IPS-NIHi7 (cell line): Measurements from ENCODE around the gene CLEC19A.

Experiments used
- DNase-seq: peaks from one replicate; pipeline ENCODE4 v3.0.0; 2012; ENCODE audit warnings: mixed read lengths; ENCODE audit errors: extremely low spot score

CLEC19A gene

DNA sequence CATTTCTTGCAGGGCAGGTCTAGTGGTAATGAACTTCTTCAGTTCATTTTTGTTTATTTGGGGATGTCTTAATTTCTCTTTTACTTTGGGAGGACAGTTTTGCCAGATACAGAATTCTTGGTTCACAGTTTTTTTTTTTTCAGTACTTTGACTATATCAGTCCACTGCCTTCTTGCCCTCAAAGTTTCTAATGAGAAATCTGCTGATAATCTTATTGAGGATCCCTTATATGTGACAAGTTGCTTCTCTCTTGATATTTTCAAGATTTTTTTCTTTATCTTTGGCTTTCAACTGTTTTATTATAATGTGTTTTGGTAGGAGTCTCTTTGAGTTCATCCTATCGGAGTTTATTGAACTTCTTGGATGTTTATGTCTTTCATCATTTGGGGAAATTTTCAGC lies 42.8 kb downstream of the CLEC19A start:
- no peak for DNase-seq

GRCh38 chr16:19329932-19330331 lies 44.4 kb downstream of the CLEC19A start:
- DNase-seq = no peak

DNA sequence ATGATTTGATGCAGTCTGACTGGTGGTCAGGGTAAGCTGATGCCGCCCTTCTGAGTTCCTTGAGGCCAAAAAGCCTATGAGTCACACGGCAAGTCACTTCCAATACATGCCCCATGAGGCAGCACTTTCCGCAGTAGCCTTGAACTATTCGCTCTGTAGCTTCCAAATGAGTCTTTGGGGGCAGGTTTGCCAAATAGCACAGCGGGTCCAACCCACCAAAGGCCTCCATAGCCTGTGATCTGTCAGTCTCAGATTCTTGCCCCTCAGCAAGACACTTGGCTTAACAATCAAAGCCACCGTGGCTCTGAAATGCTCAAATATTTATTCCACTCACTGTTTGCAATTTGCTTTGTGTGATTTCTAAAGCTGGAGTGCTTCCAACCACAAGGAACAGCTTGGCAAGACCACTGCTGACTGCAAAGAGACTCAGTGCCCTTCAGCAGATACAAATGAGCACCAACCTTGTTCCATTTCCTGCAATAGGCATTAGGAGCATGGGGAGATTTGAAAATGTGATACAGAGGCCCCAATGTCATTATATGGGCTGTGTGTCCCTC lies 45.4 kb downstream of the CLEC19A start:
- peak; percentile 45 for DNase-seq

DNA sequence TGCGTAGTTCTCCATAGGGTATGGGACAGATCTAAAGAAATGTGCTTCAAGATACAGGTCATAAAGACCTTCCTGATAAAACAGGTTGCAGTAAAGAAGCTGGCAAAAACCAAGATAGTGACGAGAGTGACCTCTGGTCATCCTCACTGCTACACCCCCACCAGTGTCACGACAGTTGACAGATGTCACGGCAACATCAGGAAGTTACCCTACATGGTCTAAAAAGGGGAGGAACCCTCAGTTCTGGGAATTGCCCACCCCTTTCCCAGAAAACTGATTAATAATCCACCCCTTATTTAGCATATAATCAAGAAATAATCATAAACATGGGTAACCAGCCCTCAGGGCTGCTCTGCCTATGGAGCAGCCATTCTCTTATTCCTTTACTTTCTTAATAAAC lies 46.3 kb downstream of the CLEC19A start:
- DNase-seq = no peak

- peak; percentile 51 for DNase-seq
Observed at GRCh38 chr16:19338335-19338734, 52.8 kb downstream of the CLEC19A start.

GRCh38 chr16:19344224-19344801 lies 58.8 kb downstream of the CLEC19A start:
- no peak for DNase-seq

DNA sequence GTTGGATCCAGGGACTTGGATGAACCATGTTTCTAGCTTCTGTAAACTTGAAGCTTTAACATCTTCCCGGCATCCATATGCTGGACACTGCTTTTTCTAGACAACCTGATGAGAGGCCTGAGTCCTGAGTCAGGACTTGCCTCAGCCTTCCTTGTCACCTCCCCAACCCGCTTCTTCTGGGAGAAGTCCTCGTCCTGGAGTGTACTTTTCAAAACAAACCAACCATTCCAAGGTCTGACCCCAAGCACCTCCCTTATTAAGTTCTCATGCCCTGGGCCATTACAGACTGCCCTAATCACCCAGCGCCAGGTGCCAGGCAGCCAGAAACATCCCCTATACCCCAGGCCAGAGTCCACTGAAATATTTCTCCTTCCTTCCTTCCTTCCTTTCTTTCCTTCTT lies 59.4 kb downstream of the CLEC19A start:
- DNase-seq = no peak

DNA sequence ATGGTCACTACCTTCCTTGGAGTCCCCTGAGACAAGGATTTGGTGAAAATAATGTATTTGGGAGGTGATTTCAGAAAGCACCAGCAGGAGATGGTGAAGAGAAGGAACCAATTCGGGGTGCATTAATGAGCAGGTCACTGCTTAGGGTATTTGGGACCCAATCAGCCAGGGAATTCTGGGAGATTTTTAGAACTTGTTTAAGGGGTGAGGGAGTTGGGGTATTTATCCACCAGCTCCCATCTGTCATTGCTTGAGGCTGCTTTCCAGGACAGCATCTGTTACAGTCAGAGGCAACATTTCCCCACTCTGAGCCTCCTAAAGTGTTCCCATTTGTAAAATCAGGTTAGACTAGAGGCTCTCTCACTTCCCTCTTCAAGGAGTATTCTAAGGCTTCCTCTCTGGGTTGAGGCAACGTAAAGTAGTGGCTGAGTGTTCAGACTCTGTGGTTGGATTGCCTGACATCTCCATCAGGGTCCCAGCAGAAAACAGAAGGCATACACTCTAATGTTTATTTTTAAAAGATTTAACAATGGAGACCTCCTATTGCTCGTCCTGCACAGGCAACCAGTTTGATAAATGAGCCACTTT lies 60.9 kb downstream of the CLEC19A start:
- no peak for DNase-seq

GRCh38 chr16:19348125-19348524 lies 62.6 kb downstream of the CLEC19A start:
- DNase-seq = no peak

GRCh38 chr16:19348578-19349315 lies 63.2 kb downstream of the CLEC19A start:
- peak; percentile 86 for DNase-seq

DNA sequence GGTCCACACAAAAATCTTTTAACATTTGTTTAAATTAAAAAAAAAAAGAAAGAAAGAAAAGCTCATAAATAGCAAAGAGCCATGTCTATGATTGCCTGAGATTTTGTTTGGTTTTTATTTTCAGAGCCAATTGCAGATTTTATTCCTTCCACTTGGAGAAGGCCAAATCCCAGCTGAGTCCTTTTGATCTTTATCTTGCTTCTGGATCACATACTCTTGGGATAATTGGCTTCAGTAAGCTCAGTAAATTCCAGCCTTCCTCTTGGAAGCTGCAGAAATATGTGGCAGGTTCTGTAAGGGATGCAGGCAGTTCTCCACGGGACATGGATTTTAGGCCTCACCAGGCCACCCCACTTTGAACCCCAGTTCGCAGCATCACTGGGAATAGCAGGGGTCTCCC lies 68.8 kb downstream of the CLEC19A start:
- no peak for DNase-seq

DNA sequence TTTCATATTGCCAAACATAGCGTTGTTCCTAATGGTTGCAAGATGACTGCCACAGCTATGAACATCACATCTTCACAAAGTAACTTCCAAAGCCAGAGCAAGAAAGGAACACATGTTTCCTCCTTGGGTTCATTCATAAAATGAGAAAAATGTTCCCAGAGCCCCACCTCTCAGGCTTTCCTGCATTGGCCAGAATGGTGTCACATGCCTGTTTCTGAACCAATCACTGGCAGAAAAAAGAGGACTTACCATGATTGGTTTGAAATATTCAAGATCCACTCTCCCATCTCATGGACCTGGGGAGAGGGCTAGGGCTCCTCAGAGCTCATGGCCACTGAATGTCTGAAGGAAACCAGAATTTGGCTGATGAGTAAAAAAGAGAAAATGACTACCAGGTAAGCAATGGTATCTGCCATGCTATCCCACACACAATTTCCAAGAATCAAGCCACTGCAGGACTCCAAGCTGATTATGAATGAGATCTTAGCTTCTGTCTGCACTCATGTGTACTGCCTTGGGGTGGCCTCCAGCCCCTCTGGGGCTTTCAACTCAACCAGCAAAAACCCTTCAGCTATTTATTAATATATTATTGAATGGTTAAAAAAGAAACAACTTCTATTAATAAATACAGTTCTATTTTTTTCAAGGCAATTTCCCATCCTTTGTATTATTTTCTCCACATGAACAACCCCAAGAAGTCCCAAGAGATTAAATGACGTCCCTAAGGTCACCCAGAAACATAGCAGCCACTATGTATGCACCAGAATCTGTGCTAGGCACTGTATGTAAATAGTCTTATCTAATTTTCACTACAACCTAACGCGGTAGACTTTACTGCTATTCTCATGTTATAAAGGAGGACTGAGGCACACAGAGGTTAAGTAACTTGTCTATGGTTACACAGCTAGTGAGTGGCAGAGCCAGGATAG lies 70.8 kb downstream of the CLEC19A start:
- no peak for DNase-seq

- DNase-seq = no peak
Observed at GRCh38 chr16:19359556-19359955, 74.0 kb downstream of the CLEC19A start.
